Hindlimb muscle (tissue), 1 donor: ENCODE data around the gene DNAAF5. TPM values are rescaled to one million over a fixed set of nuclear protein-coding genes. Genes with fewer than 3 reads are reported as not detected.
"Not testable (repeated sequence)": the region's sequence is repeated elsewhere in the genome, so short reads cannot be mapped to it uniquely, and the experiment has no call there.

Experiments used
- DNase-seq: peaks from one replicate; pipeline ENCODE4 v3.0.0-alpha.2; 2013
- polyA plus RNA-seq: library from polyadenylated mRNA; unstranded; fragments of 120-200 nt; gene quantifications from one replicate; pipeline ENCODE4 v1.2.1, GENCODE V29; 2013; ENCODE audit not compliant: insufficient read length

The DNAAF5 gene
- polyA plus RNA-seq, 1 donor, result 31.6 TPM

DNA sequence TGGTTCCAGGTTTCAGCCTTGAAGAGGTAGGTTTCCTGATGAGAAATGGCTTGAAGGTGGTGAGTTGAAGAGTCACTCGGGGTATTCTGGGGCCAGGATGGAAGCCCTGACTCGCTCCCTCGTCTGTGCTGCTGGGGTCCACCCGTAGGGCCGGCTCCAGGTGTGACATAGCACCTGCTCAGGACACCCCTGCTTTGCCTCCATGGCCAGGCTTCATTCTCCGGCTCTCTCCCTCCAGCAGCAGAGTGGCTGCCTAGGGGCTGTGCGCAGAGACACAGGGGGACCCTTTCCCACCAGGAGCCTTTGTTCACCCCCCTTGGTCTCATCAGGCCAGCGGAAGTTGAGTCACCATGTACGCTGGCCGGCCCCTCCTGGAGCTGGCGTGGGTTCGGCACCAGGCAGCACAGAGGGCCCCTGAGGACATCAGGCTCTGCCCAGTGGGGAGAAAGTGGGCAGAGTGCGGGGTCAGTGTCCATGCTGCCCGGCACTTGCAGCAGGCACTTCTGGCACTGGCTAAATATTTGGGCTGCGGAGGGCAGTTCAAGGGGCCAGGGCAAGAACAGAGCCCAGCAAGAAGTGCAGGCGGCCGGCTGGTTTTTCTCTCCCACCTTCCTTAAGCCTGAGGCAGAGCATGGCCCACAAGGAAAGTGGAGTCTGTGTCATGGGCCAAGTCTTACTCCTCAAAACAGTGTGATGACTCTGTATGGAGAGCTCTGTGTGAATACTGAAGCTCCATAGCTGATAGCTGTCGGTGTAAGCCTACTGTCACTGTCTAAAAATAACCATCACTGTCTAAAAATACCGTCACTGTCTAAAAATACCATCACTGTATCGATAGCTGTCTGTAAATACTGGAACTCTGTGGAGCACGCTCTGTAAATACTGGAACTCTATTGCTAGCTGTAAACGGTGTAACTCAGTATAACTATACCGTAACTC lies 4.3 kb downstream of the DNAAF5 start:
- DNase-seq, result no peak

DNA sequence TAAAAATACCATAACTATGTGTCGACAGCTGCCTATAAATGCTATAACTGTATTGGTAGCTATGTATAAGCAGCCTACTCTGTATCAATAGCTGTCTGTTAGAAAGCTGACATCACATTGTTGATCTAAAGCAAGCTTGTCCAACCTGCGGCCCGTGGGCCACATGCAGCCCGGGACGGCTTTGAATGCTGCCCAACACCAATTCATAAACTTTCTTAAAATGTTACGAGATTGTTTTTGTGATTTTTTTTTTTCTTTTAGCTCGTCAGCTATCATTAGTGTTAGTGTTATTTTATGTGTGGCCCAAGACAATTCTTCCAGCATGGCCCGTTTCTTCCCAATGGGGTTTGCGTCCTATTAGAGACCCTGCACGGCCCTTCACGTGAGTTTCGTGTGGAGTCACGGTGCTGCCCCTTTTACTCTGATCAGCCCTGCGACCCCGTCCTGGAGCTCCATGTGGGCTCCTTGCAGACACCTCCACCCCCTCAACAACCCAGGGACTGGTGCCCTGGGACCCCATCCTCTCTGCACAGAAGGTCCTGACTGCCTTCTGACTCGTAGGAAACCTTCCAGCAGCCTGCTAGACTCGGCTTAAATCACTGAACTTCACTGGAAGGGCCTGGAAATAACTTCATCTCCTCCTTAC lies 5.1 kb downstream of the DNAAF5 start:
- no peak for DNase-seq

DNA sequence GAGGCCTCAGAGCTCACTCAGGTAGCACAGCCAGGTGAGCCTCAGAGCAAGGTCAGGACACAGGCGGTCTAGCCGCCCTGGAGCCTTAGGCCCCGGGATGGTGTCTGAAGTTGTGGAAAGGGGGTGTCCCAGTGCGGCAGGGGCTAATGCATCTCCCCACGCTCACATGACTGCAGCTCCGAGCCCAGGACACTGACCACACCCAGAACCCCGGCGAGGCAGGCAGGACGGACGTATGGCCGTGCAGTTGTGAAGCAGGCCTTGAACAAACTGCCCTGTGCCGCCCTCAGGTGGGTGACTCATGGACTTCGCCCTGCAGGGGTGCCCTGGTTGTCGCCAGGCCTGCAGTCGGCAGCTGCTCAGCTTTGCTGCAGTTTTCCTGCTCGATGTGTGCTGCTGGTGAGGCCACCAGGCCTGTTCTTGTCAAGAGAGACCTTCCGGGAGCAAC lies 5.6 kb downstream of the DNAAF5 start:
- no peak for DNase-seq

DNA sequence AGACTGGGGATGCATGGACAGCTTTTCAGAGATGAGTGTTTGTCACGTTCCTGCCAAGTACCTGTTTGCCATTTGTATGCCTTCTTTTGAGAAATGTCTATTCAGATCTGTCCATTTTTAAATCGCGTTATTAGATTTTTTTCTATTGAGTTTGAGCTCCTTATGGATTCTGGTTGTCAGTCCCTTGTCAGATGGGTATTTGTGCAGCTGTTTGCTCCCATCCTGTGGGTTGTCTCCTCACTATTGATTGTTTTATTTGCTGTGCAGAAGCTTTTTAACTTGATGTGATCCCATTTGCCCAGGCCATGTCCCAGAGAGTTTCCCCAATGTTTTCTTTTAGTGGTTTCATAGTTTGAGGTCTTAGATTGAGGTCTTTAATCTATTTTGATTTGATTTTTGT lies 6.1 kb downstream of the DNAAF5 start:
- DNase-seq, result no peak

DNA sequence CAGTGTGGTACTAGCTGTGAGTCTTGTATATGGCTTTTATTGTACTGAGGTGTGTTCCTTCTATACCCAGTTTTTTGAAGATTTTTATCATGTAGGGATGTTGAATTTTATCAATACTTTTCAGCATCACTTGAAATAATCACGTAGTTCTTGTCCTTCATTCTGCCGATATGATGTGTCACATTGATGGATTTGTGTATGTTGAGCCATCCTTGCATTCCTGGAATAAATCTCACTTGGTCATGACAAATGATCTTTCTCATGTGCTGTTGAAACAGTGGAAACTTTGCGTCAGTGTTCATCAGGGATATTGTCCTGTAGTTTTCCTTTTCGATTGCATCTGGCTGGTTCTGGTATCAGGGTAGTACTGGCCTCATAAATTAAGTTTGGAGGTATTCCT lies 7.7 kb downstream of the DNAAF5 start:
- DNase-seq, result no peak

DNA sequence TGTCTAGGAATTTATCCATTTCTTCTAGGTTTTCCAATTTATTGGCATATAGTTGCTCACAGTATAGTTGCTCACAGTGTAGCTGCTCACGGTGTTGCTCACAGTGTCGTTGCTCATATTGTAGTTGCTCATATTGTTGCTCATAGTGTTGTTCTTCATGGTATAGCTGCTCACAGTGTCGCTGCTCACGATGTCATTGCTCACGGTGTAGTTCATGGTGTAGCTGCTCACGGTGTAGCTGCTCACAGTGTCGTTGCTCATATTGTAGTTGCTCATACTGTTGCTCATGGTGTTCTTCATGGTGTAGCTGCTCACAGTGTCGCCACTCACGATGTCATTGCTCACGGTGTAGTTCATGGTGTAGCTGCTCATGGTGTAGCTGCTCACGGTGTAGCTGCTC lies 8.3 kb downstream of the DNAAF5 start:
- DNase-seq, result no peak

DNA sequence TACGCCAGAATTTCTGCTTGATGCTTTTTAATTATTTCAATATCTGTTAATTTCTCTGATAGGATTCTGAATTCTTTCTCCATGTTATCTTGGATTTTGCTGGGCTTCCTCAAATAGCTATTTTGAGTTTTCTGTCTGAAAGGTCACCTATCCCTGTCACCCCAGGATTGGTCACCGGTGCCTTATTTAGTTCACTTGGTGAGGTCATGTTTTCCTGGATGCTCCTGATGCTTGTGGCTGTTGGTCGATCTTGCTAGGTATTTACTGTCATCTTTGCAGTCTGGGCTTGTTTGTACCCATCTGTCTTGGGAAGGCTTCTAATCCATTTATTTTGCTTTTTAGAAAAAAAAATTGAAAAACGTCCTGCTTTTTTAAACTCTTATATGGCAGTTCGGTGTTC lies 11.7 kb downstream of the DNAAF5 start:
- no peak for DNase-seq

DNA sequence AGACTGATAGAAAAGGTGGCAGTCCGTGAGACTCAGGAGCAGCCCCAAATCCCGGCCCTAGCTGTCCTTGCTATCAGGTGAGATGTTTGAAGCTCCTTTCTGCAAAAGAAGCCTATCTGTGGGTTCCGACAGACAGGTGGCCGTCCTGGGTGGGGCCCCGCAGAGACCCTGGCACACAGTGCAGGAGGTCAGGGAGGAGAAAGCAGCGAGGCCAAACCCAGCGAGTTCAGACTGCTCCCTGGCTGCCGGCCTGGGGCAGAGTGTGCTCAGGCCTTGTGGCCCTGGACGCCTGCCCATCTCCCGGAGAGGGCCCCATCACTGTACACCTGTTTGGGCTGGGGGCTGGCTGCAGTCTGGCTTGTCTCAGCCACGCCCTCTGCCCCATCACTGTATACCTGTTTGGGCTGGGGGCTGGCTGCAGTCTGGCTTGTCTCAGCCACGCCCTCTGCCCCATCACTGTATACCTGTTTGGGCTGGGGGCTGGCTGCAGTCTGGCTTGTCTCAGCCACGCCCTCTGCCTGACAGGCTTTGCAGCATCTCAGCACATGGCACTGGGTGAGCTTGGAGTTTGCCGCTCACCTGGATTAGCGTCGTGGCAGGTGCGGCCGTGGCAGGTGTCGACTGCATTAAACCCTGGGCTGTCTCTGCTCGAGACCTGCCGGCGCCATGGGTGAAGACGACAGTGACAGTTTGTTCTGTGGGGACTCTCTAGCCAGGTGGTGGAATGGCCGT lies 12.4 kb downstream of the DNAAF5 start:
- no peak for DNase-seq

DNA sequence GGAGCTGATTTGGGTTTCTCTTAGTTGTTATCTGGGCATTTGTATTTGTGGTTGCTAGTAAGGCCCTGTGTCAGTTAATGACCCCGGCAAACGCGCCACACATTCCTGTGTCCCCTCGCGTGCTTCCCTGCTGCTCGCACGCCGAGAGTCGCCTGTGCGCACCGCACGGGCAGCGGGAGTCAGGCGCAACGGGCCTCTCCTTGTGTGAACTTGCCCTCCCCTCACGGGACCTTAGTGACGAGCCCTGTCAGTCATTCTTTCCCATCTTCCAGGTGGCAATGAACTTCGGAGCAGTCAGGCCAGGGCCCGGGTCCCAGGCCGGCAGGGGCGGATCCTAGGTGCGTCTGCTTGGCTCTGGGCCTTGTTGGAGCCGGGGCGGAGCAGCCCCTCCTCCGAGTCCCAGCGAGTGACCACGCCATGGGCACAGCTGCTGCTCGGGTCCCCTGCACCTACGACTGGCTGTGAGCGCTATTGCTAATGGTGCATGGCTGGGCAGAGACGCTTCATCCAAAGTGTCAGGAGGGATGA lies 13.0 kb downstream of the DNAAF5 start:
- no peak for DNase-seq

DNA sequence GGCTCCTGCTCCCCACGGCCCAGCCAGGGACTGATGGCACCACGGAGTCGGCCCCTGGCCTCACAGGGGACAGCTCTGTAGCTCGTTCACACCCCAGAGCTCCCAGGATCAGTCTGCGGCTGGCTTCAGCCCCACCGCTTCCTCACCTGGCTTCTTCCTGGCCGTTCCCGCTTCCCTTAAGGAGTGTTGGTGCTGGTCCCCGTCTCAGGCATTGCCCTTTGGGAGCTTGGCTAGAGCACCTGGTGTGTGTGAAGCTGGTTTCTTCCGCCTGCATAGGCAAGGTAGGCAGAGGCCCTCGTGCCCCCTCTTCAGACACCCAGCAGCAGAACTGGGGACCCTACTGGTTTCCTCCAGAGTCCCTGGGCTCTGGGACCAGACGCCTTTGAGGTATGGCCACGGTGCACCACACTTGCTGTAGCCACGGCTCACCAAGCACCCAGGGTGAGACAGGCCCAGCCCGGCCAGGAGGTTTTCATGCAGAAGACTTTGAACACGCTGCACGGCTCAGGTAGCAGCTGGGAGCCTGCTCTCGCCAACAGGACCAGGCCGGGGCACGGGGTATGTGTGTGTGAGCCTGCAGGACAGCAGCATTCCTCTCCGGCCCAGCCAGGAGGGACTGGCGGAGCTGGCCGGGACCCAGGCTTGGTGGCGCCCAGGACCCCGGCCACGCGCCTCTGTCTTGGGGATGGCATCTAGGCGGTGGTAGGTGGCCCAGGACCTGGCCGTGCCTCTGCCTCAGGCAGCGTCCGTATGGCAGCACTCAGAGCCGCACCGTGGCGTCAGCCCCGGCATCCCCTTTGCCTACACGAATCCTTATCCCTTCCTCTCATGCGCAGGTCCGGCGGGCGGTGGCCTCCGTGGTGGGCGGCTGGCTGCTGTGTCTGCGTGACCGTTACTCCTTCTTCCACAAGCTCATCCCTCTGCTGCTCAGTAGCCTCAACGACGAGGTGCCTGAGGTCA lies 13.8 kb downstream of the DNAAF5 start:
- DNase-seq, result no peak

DNA sequence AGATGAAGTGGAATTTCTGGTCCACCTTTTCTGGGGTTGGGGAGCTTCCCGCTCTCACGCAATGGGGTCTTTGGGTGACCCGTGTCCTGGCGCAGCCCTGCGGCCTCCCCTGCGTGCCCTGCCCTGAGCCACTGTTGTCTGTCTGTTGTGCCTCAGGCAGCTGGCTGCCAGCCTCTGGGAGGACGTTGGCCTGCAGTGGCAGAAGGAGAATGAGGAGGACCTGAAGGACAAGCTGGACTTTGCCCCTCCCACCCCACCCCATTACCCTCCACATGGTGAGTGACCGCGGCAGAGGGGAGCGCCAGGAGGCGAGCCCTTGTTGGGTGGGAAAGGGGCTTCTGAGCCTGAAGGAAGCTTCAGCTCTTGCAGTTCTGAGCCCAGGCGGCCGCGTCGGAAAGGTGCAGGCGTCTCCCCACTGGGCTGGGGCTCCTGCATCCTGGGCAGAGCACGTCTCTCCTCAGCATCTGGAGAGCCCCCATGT lies 14.7 kb downstream of the DNAAF5 start:
- no peak for DNase-seq

DNA sequence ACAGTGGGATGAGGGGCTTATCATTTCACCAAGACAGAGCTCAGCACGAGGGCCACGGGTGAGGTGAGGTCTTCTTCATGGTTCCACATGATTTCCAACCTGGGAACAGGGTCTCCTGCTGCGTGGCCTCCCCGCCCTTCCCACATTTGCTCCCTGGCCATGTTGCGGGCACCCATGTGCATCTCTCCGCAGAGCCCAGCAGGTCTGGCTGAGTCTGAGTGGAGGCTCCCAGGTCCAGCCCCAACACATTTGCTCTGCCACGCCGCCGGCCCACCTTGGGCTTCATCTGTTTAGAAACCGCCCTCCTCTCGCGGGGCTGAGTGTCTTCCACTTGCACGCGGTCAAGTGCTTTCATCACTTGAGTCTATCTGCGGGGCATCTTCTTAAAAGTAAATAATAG lies 15.4 kb downstream of the DNAAF5 start:
- no peak for DNase-seq

DNA sequence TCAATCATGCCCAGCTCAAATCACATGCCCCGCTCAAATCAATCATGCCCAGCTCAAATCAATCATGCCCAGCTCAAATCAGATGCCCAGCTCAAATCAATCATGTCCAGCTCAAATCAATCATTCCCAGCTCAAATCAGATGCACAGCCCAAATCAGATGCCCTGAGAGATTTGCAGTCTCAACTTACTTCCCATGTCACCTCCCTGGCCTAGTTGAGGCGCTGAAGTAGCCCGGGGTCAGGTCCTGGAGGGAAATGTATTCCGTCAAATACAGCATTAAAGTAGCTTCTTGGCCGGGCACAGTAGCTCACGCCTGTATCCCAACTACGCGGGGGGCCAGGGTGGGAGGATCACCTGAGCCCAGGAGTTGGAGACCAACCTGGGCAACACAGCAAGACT lies 16.3 kb downstream of the DNAAF5 start:
- DNase-seq, result no peak

DNA sequence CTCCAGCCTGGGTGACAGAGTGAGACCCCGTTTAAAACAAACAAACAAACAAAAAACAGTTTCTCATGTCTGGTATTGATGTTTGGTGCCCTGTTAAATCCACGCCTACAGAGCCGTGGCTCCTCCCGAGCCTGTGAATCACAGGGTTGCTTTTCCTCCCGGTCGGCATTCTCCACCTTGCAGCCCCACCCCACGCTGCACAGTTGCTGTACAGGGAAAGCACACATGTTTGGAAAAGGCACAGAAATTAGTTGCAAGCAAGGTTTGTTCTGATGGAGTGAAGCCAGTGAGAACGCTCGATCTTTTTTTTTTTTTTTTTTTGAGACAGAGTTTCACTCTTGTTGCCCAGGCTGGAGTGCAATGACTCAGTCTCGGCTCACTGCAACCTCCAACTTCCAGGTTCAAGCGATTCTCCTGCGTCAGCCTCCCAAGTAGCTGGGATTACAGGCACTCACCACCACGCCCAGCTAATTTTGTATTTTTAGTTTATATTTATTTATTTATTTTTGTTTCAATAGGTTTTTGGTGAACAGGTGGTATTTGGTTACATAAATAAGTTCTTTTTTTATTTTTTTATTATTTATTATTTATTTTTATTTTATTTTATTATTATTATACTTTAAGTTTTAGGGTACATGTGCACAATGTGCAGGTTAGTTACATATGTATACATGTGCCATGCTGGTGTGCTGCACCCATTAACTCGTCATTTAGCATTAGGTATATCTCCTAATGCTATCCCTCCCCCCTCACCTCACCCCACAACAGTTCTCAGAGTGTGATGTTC lies 17.0 kb downstream of the DNAAF5 start:
- not testable (repeated sequence) for DNase-seq

DNA sequence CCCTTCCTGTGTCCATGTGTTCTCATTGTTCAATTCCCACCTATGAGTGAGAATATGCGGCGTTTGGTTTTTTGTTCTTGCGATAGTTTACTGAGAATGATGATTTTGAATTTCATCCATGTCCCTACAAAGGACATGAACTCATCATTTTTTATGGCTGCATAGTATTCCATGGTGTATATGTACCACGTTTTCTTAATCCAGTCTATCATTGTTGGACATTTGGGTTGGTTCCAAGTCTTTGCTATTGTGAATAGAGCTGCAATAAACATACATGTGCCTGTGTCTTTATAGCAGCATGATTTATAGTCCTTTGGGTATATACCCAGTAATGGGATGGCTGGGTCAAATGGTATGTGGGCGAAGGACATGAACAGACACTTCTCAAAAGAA lies 17.6 kb downstream of the DNAAF5 start:
- DNase-seq, result not testable (repeated sequence)

DNA sequence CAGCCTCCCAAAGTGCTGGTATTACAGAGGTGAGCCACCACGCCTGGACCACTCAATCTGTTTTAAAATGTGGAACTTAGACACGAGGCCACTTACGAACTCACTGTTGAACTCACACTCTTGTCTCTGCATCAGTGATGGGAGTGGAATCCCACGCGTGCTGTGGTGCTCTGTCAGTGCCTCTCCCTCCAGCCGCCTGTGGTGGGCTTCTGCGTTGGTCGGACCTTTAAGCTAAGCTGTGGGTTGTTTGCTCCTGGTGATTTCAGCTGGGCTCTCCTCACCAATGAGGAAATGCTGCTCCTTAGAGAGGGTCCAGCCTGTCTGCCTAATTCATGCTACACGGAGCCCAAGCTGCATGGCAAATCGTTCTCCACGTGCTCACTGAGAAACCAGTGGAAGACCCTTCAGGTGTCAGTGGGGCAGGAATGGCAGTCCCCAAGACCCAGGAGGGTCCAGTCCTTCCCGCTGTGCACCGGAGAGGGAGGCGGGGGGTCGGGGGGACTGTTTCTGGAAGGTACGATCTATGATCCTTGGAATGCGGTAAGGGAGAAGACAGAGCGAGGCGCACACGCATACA lies 18.4 kb downstream of the DNAAF5 start:
- DNase-seq, result no peak

DNA sequence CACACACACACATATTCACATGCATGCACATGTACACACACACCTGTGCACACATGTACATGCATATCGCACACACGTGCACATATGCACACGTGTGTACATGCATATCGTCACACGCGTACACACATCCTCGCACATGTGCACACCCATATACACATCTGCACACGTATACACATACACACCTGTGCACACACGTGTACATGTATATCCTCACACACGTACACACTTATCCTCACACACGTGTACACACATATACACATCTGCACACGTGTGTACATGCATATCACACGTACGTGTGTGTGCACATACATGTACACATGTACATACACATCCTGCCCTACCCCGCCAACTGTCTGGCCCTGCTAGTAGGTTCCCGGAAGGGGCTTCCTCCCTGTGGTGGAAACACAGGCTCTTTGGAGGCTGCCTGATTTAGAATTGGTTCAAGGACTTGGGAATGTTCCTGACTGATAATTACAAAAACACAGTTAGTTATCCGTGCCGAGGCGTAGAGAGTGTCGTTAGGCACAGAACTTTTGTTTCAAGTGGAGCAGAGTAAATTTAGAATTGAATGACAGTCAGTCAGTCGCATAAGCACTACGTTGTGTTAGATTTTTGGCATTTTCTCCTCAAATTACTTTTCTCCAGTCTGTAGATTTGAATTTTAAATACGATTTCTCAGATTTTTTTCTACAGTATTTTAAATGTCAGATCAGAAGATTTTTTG lies 19.1 kb downstream of the DNAAF5 start:
- no peak for DNase-seq

DNA sequence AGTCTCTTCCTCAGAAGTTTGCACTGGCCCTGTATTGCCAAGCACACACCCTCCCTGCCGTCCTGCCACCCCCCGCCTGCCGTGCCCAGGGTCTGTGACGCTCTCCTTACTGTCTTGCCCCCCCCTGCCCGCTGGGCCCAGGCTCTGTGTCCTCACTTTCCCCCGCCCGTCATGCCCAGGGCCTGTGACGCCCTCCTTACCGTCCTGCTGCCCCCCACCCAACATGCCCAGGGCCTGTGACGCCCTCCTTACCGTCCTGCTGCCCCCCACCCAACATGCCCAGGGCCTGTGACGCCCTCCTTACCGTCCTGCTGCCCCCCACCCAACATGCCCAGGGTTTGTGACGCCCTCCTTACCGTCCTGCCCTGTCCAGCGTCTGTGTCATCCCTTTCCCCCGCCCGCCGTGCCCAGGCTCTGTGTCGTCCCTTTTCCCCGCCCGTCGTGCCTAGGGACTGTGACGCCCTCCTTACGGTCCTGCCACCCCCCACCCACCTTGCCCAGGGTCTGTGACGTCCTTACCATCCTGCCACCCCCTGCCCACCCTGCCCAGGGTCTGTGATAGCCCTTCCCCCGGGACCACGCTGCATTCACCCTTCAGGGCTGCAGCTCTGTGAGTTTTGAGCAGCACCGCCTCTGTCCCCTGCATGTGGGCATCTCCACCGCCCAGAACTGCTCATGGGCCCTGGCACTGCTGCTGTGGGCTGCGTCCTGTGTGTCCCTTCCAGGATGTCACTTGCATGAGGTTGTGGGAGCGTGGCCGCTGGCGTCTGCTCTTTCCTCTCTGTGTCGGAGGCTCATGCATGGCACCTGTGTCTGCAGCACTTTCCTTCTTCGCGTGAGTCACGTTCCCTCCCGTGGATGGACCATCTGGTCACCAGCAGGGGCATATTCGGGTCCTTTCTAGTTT lies 19.9 kb downstream of the DNAAF5 start:
- DNase-seq, result no peak

DNA sequence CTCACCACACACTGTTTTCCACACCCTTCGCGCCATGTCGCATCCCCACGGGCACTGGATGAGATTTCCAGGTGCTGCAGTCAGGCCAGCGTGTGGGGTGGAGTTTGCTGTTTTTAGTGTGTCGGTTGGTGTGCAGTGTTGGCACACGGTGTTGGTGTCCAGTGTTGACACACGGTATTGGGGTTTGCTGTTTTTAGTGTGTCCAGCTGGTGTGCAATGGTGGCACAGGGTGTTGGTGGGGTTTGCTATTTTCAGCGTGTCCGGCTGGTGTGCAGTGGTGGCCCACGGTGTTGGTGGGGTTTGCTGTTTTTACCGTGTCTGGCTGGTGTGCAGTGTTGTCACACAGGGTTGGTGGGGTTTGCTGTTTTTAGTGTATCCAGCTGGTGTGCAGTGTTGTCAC lies 20.7 kb downstream of the DNAAF5 start:
- DNase-seq, result no peak
